Mesenchymal stem cell (in vitro differentiated cells and primary cell): ENCODE results near the gene CEP72. TPM values are rescaled to one million over a fixed set of nuclear protein-coding genes. Genes with fewer than 3 reads are reported as not detected.
A peak's percentile ranks its signal among the peaks of the same experiment; 100 is the strongest.

Source experiments
- DNase-seq: peaks from one replicate; pipeline ENCODE4 v3.0.0-alpha.2; 2013
- H2AFZ ChIP-seq: one replicate; pipeline ENCODE4 v1.6.1; 2013; ENCODE audit warnings: low read depth, mild to moderate bottlenecking, control low read depth, inconsistent platforms, low read length, moderate library complexity
- H2AK5ac ChIP-seq: 2 replicates; pipeline ENCODE4 v1.6.1; 2013; ENCODE audit warnings: low read length, moderate library complexity, mild to moderate bottlenecking, inconsistent platforms; ENCODE audit not compliant: severe bottlenecking
- H2BK120ac ChIP-seq: one replicate; pipeline ENCODE4 v1.6.1; 2013; ENCODE audit warnings: low read depth, mild to moderate bottlenecking, inconsistent platforms, low read length, moderate library complexity
- H2BK12ac ChIP-seq, 2 experiments: one replicate each; pipeline ENCODE4 v1.6.1; 2013; ENCODE audit warnings: inconsistent platforms in 2 of 2, low read length in 2 of 2, mild to moderate bottlenecking in 2 of 2, moderate library complexity in 2 of 2, control low read depth in 1 of 2
- H2BK15ac ChIP-seq: one replicate; pipeline ENCODE4 v1.6.1; 2013; ENCODE audit warnings: mild to moderate bottlenecking, low read depth, inconsistent platforms; ENCODE audit not compliant: poor library complexity, severe bottlenecking
- H2BK5ac ChIP-seq: 2 replicates; pipeline ENCODE4 v1.6.1; 2013; ENCODE audit warnings: low read depth, mild to moderate bottlenecking, low read length, control low read depth, inconsistent platforms; ENCODE audit not compliant: poor library complexity, severe bottlenecking
- H3K14ac ChIP-seq, 2 experiments: one replicate each; pipeline ENCODE4 v1.6.1; 2013; ENCODE audit warnings: inconsistent platforms in 2 of 2, low read length in 2 of 2, control low read depth in 1 of 2, mild to moderate bottlenecking in 1 of 2, moderate library complexity in 1 of 2
- H3K18ac ChIP-seq, 2 experiments: one replicate each; pipeline ENCODE4 v1.6.1; 2013; ENCODE audit warnings: inconsistent platforms in 2 of 2, low read length in 2 of 2, control low read depth in 1 of 2, low read depth in 1 of 2, mild to moderate bottlenecking in 1 of 2
- H3K23ac ChIP-seq, 2 experiments: one replicate each; pipeline ENCODE4 v1.6.1; 2013; ENCODE audit warnings: inconsistent platforms in 2 of 2, low read length in 2 of 2, mild to moderate bottlenecking in 2 of 2, moderate library complexity in 2 of 2, control low read depth in 1 of 2
- H3K27ac ChIP-seq: 2 replicates; pipeline ENCODE4 v1.5.1; 2013; ENCODE audit warnings: mild to moderate bottlenecking, moderate library complexity, low read length, control low read depth, inconsistent platforms; ENCODE audit not compliant: poor library complexity, severe bottlenecking
- H3K27me3 ChIP-seq, 2 experiments: 2 replicates each; pipeline versions ENCODE4 v1.6.1 to v1.7.0; 2013; ENCODE audit warnings: low read length in 2 of 2, mild to moderate bottlenecking in 2 of 2, moderate library complexity in 2 of 2, control low read depth in 1 of 2, inconsistent platforms in 1 of 2; ENCODE audit not compliant: control insufficient read depth in 1 of 2, insufficient read depth in 1 of 2
- H3K36me3 ChIP-seq, 2 experiments: 2 replicates each; pipeline versions ENCODE4 v1.6.1 to v1.7.0; 2013; ENCODE audit warnings: low read length in 2 of 2, control low read depth in 1 of 2, inconsistent platforms in 1 of 2, low read depth in 1 of 2, mild to moderate bottlenecking in 1 of 2; ENCODE audit not compliant: insufficient read depth in 2 of 2, control insufficient read depth in 1 of 2
- H3K4ac ChIP-seq, 2 experiments: one replicate each; pipeline ENCODE4 v1.6.1; 2013; ENCODE audit warnings: inconsistent platforms in 2 of 2, low read length in 2 of 2, mild to moderate bottlenecking in 2 of 2, moderate library complexity in 2 of 2, control low read depth in 1 of 2, low read depth in 1 of 2
- H3K4me1 ChIP-seq: 2 replicates; pipeline ENCODE4 v1.6.1; 2013; ENCODE audit warnings: low read depth, low read length, control low read depth; ENCODE audit not compliant: control insufficient read depth, insufficient read depth
- H3K4me2 ChIP-seq: 2 replicates; pipeline ENCODE4 v1.6.1; 2013; ENCODE audit warnings: low read length, mild to moderate bottlenecking, inconsistent platforms; ENCODE audit not compliant: poor library complexity, severe bottlenecking
- H3K4me3 ChIP-seq, 2 experiments: 2 replicates each; pipeline versions ENCODE4 v1.5.1 to v1.7.0; 2013; ENCODE audit warnings: low read length in 2 of 2, mild to moderate bottlenecking in 2 of 2, control low read depth in 1 of 2, low read depth in 1 of 2; ENCODE audit not compliant: insufficient read depth in 1 of 2
- H3K79me1 ChIP-seq: replicated peaks from 2 replicates; pipeline ENCODE4 v1.6.1; 2013; ENCODE audit warnings: mild to moderate bottlenecking, control low read depth, low read length, inconsistent platforms; ENCODE audit not compliant: poor library complexity, severe bottlenecking
- H3K9ac ChIP-seq: 2 replicates; pipeline ENCODE4 v1.7.0; 2013; ENCODE audit warnings: mild to moderate bottlenecking, low read length, moderate library complexity
- H3K9me3 ChIP-seq: 2 replicates; pipeline ENCODE4 v1.7.0; 2013; ENCODE audit warnings: mild to moderate bottlenecking, low read length; ENCODE audit not compliant: control insufficient read depth
- H4K8ac ChIP-seq: one replicate; pipeline ENCODE4 v1.6.1; 2013; ENCODE audit warnings: inconsistent platforms, mild to moderate bottlenecking, low read length, moderate library complexity
- H4K91ac ChIP-seq: one replicate; pipeline ENCODE4 v1.6.1; 2013; ENCODE audit warnings: mild to moderate bottlenecking, low read length, inconsistent platforms
- WGBS: methylation state at CpG from one replicate; pipeline ENCODE4 v1.1.7; 2013; ENCODE audit warnings: mixed read lengths; 5-methylcytosine and 5-hydroxymethylcytosine counted together
- polyA plus RNA-seq, 2 experiments: library from polyadenylated mRNA; stranded (reverse); fragments of 200-250 nt; gene quantifications; one replicate each; pipeline ENCODE4 v1.2.3, GENCODE V29; 2013

The CEP72 gene
- polyA plus RNA-seq (2013, experiment 1 of 2): 0.48 TPM
- polyA plus RNA-seq (2013, experiment 2 of 2): 0.42 TPM

- Histone ChIP-seq H2AFZ (peak within 1 kb of the TSS; percentile 96), H3K4ac (peak within 1 kb of the TSS in 1 of 2 experiments; percentile 6), H2BK12ac (no peak within 1 kb of the TSS), H3K4me1 (peaks cover 22% of the 10 kb centered on the region), H3K4me2 (peak within 1 kb of the TSS; percentile 87), H2BK5ac (no peak within 1 kb of the TSS), H3K27me3 (peaks cover 0 to 16% of the 10 kb centered on the region in 2 experiments), H3K9me3 (no peaks in the 10 kb centered on the region), H3K4me3 (peak within 1 kb of the TSS; percentile 93 to 97), H3K18ac (peak within 1 kb of the TSS in 1 of 2 experiments; percentile 50), H4K8ac (peak within 1 kb of the TSS; percentile 76), H2AK5ac (no peak within 1 kb of the TSS), H3K9ac (peak within 1 kb of the TSS; percentile 86), H3K27ac (no peak within 1 kb of the TSS), H3K23ac (peak within 1 kb of the TSS in 1 of 2 experiments; percentile 14), H4K91ac (no peak within 1 kb of the TSS), H2BK120ac (peak within 1 kb of the TSS; percentile 50), H3K36me3 (peaks cover 0 to 4% of the 10 kb centered on the region in 2 experiments), H3K14ac (peak within 1 kb of the TSS in 1 of 2 experiments; percentile 45), H3K79me1 (peaks cover 15% of the 10 kb centered on the region), H2BK15ac (peak within 1 kb of the TSS; percentile 95)
- WGBS: 0% methylated on average over 17 of the region's 72 CpGs
- DNase-seq: peak; percentile 82
These were observed at the start of gene CEP72 for GRCh38 chr5:611731-612486. CEP72 (plus strand) TSS chr5:612340; CDS start chr5:612362, 22 bp downstream.

- Histone ChIP-seq H3K4ac (no peak overlapping the region), H2BK12ac (no peak overlapping the region), H3K18ac (no peak overlapping the region), H3K4me2 (no peak overlapping the region), H3K4me3 (no peak overlapping the region), H2AFZ (no peak overlapping the region), H2BK120ac (no peak overlapping the region), H3K4me1 (peaks cover 4% of the 10 kb centered on the region), H3K9me3 (peaks cover 14% of the 10 kb centered on the region), H3K14ac (no peak overlapping the region), H2AK5ac (no peak overlapping the region), H3K79me1 (no peaks in the 10 kb centered on the region), H3K23ac (no peak overlapping the region), H4K91ac (no peak overlapping the region), H2BK15ac (no peak overlapping the region), H3K9ac (no peak overlapping the region), H2BK5ac (no peak overlapping the region), H3K27ac (no peak overlapping the region), H4K8ac (no peak overlapping the region), H3K36me3 (peaks cover 0 to under 1% of the 10 kb centered on the region in 2 experiments), H3K27me3 (peaks cover 26 to 53% of the 10 kb centered on the region in 2 experiments)
- no peak for DNase-seq
- WGBS: 35% methylated on average over 18 of the region's 20 CpGs
These were observed 46.2 kb upstream of the CEP72 start for GRCh38 chr5:565782-566440.

- no peak overlapping the region for H2BK120ac ChIP-seq
- no peak overlapping the region for H2AFZ ChIP-seq
- no peak overlapping the region for H3K14ac ChIP-seq
- 91% methylated on average over 15 of the region's 16 CpGs for WGBS
- H4K91ac ChIP-seq: no peak overlapping the region
- H2BK12ac ChIP-seq: no peak overlapping the region
- H2BK5ac ChIP-seq: no peak overlapping the region
- H3K9me3 ChIP-seq: peaks cover 14% of the 10 kb centered on the region
- H3K4me2 ChIP-seq: no peak overlapping the region
- no peak overlapping the region for H2BK15ac ChIP-seq
- H3K4me3 ChIP-seq: no peak overlapping the region
- H4K8ac ChIP-seq: no peak overlapping the region
- H3K27ac ChIP-seq: no peak overlapping the region
- H3K79me1 ChIP-seq: no peaks in the 10 kb centered on the region
- peaks cover 4% of the 10 kb centered on the region for H3K4me1 ChIP-seq
- no peak overlapping the region for H3K18ac ChIP-seq
- H3K36me3 ChIP-seq: peaks cover 0 to 2% of the 10 kb centered on the region in 2 experiments
- no peak overlapping the region for H2AK5ac ChIP-seq
- H3K9ac ChIP-seq: no peak overlapping the region
- H3K23ac ChIP-seq: no peak overlapping the region
- no peak for DNase-seq
- H3K27me3 ChIP-seq: peaks cover 31 to 54% of the 10 kb centered on the region in 2 experiments
- no peak overlapping the region for H3K4ac ChIP-seq
These were observed 45.4 kb upstream of the CEP72 start for GRCh38 chr5:566636-567309.

GRCh38 chr5:567664-568060 is 44.5 kb upstream of the CEP72 start:
- Histone ChIP-seq H2BK12ac (no peak overlapping the region), H2BK5ac (no peak overlapping the region), H2BK120ac (no peak overlapping the region), H3K27me3 (peaks cover 36 to 62% of the 10 kb centered on the region in 2 experiments), H3K4ac (no peak overlapping the region), H3K79me1 (no peaks in the 10 kb centered on the region), H3K4me2 (no peak overlapping the region), H4K8ac (no peak overlapping the region), H2BK15ac (no peak overlapping the region), H3K14ac (no peak overlapping the region), H3K27ac (no peak overlapping the region), H2AK5ac (no peak overlapping the region), H3K23ac (no peak overlapping the region), H2AFZ (no peak overlapping the region), H3K9ac (no peak overlapping the region), H3K4me1 (peaks cover 4% of the 10 kb centered on the region), H4K91ac (no peak overlapping the region), H3K4me3 (no peak overlapping the region), H3K9me3 (peaks cover 14% of the 10 kb centered on the region), H3K18ac (no peak overlapping the region), H3K36me3 (peaks cover 0 to 2% of the 10 kb centered on the region in 2 experiments)
- 75% methylated on average over 13 of the region's 13 CpGs for WGBS
- no peak for DNase-seq
